NCI-H1930 (cell line): ENCODE results near the gene NDUFA13.
A peak's percentile ranks its signal among the peaks of the same experiment; 100 is the strongest.

Experiments used
- DNase-seq, 2 experiments: peaks; one replicate each; lab custom pipeline; 2025; lab: John Stamatoyannopoulos, UW

Gene NDUFA13

DNA sequence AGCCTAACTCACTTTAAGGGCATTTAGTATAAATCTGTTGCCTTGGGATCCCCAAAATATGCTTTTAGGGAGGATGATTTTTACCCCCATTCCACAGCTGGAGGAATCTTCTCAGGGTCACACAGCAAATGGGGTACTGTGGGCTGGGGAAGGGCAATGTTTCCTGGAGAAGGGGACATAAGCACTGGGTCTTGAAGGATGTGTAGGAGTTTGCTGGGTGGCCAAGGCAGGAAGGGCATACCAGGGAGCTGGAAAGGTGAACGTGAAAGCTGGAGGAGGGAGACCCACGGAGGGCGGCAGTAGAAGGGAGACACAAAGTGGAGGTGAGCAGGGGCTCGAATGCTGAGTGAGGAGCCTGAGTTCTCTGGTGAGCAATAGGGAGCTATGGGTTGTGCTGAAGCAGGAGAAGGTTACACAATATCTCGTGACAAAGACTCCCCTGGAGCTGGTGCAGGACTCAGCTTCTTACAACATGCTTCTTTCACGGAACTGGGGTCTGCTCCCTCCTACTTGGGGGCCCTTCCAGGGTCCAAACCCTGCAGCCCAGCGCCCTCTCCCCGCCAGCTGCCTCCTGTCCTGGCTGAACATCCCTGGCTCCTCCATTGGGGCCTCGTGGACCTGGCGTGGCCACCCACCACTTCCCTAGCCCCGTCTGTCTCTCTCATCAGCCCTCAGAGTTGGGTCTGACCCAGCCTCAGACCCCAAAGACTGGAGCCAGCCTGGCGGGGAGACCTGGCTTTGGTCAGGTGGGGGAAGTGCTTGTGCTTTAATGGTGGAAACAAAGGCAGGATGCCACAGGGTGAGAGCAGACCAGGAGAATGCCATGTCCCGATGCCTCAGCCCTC is 33.1 kb downstream of the NDUFA13 start:
- DNase-seq: no peak

DNA sequence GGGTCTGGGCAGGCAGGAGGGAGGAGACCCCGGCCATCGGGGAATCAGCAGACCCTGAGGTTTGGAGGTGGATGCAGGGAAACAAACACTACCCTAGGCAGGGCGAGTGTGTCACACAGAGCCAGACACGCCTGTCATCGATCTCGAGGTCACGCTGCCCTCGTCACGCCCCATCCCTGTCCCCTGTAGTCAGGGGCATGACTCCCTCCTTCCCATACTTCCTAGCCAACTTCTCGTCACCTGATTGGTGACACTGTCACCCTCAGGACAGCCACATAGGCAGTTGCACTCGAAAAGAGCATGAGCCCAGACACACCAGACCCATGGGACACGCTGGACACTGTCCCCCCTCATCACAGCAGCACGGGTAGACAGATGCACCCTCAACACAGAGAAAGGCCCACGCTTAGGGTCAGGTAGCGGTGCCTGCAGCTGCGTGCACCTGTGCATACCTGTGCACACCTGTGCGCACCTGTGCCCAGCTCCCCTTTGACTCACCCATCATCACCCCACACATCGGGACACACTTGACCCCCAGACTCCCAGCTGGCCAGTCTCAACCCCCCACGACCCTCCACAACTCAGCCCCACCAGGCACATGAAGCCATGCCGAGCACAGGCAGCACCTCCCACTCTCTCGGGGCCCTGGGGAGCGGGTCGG is 33.9 kb downstream of the NDUFA13 start:
- DNase-seq: no peak

DNA sequence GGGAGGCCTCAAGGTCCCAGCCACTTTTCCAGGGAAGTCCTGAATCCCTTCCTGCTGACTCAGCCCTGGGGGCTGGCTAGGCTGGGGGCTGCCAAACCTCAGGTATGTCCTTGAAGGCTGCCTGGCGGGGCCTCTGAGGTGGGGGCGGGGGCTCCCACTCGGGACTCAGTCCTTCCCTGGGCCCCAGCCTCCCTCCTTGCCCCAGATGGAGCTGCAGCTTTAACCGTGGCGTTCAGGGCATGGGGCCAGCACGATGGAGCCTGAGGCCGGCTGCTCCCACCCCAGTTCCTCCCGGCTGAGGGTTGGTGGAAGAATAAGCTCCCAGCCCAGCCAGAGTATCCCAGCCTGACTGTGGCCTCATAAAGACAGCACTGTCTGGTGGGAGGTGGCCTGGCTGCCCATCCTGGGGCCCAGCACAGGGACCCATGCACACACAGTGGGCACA is 34.5 kb downstream of the NDUFA13 start:
- no peak for DNase-seq

DNA sequence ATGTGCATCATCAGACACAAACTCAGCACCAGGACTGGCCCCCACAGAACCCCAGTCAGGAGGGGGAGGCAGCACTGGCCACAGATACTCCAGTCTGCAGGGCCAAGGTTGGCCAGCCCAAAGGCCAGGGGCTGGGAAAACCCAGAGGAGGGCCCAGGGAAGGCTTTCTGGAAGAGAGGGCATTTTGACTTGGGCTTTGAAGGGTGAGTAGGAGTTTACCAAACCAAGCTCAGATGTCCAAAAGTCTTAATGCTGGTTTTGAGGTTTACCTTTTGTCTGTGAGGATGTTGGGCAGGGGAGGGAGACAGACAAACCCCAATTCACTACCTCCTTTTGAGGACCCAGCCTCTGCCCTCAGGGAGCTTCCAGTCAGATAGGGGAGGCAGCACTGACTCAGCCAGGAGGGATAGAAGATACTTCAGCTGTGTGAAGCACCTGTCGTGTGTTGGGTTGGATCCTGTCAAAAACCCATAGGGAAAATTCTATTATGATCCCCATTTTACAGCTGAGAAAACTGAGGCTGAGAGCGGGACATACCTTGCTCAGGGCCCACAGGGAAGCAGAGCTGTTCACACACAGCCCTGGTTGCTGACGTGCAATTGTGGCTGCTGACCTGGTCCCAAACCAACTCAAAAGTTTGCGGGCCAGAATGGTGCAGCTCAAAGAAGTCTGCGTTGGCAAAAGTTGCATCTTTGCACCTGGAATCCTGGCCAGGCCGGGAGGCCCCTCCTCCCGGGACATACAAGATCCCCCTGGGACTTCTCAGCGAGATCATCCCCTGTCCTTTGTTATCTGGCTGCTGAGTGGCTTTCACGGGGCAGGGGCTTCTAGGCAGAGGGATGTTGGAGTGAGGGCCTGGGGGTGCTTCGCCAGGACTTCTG is 35.2 kb downstream of the NDUFA13 start:
- DNase-seq: no peak

DNA sequence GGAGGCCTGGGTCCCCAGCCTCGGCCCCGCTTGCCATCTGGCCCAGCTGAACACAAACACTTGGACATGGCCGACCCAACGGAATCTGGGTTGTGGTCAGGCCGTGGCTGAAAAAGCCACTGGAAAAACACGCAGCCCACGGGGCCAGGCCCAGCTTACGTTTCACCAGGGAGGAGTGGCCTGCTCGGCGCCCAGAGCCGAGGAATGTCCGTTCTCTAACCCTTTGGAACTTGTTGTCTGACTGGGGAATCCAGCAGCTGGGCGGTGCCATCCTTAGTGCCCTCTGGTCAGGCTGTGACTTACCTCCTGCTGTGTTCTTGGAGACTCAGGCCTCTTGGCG is 35.8 kb downstream of the NDUFA13 start:
- no peak for DNase-seq

DNA sequence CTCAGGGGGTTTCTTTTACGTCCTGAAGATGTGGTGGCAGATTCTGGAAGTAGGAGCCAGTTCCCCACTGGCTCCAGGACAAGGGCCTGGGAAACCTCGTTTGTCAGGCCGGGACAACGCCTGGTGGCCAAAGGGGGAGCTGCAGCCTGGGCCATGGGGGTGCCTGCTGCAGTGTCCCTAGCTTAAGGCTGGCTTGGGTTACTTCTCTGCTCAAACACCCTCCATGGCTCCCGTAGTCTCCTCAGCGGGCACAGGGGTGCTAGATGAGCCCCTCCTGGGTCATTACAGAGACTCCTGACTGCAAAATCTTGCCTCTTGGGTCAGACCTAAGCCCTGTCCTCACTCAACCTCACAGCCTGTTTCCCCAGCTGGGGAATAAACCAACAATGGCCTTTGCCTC is 36.8 kb downstream of the NDUFA13 start:
- no peak for DNase-seq

DNA sequence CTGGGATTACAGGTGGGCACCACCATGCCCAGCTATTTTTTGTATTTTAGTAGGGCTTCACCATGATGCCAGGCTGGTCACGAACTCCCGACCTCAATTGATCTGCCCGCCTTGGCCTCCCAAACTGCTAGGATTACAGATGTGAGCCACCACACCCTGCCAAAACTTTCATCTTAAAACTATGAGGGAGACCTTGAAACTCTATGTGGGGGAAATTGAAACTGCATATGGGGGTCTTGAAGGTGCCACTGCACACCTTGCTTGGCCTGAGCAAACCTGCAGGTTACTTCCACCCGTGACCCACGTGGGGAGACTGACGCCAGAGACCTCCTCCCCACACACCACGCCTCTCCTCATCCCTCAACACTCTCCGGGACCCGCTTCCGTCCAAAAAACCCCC is 37.6 kb downstream of the NDUFA13 start:
- no peak for DNase-seq

DNA sequence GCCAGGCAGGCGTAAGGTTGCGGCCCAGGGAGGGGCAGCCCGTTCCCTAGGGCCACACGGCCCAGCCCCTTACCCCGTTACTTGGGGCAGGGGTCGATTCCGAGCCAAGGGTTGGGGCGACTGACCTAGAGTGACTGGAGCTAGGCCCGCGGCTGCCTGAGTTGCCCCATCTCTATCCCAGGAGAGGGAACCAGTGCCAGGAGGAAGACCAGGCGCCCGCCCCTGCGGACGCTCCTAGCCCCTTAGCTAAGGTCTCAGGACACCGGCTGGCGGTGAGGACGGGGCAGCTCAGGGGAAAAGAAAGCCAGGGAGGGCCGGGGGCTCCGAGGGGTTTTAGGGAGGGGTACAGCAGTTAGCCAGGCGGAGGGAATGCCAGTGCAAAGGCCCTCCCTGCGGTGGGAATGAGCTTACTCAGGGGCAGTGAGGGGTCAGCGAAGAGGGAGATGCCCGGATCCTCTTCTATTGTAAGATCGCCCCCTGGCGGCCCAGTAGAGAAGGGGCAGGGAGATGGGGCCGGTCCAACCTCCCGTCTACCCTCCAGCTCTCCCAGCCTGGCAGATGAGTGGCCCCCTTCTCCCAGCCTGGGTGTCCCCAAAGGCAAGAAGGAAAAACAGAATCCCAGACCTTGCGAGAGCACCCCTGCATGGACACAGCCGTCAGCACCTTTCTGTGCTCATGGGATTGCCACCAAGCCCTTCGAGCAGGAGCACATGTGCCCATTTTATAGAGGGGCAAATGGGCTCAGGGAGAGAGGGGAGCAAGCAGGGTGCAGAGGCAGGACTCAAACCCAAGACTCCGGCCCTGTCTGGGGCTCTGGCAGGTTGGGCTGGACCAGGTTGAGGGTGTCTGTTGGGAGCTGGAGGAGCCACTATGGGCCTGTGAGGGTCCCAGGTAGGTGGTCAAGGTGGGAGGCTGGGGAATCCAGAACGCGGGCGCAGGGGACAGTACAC is 38.3 kb downstream of the NDUFA13 start:
- peak in 1 of 2 experiments; percentile 20 for DNase-seq

DNA sequence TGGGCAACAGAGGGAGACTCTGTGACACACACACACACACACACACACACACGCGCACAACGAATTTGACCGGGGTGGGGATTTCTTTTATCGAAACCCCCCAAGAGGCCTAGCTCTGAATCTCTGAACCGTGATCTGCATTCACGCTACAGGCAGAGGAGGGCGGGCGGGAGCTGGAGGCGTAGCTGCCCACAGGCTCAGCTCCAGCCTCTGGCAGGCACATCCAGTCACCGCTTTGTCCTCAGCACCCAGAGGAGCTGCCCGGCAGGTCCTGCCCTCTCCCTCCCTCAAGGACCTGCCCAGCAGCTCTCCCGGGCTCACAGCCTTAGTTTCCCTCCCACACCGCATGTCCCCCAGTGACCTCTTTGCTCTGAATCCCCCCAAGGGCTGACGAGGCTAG is 42.0 kb downstream of the NDUFA13 start:
- no peak for DNase-seq

DNA sequence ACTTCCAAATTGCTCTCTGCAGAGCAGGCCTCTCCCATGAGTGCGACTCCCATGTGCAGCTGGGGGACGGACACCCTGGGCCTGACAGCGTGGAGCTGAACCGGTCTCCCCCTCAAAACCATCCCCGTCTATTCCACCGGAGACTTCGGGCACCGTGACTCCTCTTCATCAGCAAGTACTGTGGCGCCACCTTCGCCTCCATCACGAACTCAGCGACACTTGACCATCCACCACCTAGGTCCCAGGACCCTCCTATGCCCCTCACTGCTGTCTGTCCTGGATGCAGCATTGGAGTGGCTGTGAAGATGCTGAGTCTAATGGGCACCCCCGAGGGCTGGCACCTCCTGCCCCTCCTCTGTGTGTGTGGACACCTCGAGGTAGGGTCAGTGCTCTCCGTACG is 42.6 kb downstream of the NDUFA13 start:
- no peak for DNase-seq

DNA sequence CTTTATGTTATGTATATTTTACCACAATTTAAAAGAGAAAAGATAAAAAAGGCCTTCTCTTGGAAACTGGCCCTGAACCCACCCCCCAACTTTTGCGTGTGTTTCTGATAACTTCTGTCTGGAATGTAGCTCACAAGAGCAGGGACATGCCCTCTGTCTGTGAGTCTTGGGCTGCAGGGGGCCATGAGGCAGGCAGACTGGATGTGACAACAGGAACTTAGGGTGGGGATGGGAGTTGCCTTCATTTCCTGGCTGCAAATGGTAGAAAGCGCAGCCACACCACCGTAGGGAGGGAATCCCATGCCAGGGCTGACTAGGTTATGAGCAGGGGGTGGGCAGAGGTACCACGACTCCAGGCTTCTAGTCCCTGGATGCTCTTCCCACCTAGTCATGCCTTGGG is 43.9 kb downstream of the NDUFA13 start:
- DNase-seq: no peak

DNA sequence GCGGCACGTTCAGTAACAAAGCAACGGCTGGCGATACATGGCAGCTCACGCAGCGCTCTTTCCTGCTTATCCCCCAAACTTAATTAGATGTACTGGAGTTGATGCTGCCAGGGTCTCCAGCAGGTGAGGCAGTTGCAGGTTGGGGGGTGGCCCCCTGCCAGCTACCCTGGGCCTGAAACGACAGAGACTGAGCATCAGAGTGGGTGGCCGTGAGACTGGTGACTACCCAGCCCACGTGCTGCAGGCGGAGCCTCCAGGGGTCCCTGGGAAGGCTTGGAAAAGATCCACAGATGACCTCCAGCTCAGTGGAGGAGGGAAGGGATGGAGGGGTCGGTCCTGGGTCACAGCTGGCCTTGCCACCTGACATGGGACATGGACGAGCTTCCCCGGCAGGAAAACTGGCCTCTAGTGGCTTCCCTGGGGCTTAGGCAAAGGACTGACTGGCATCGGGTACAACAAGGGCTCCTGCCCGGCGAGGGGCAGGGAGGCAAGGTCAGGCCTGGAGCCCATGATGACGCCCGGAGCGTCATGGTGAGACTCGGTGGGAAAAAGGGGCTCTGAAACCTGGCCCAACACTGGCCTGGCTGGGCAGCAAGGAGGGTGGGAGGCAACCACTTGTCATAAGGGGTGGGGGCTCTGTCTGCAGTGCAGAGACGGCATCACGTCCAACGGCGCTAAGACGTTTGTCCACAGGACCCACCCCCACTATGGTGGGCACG is 46.1 kb downstream of the NDUFA13 start:
- no peak for DNase-seq

DNA sequence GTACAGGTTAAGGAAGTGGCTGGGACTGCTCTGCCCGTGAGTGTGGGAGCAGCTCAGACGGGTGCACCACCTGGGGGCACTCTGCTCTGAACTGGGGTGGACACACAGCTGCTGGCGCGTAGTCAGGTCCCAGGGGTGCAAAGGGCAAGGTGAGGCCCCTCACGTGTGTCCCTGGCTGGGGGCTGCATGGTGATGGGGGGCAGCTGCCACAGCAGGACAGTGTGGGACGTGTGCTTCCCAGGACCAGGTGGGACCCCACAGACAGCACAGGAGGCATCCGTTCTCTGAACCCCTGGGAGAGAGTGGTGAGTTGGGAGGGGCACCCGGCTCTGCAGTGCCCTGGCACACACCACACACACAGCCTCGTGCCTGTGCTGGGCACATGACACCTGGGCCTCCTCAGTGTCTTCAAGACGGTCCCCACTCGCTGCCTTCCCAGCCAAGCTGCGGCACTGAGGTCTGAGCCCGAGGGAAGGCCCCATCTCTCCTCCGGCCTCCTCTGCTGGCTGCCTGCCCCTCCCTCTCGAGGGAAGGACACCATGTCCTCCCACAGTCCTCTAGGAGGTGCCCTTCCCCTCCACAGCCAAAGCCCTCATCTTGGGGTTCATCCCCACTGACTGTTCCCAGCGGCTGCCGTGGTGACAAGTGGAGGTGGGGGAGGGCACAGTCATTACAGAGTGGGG is 46.8 kb downstream of the NDUFA13 start:
- no peak for DNase-seq

DNA sequence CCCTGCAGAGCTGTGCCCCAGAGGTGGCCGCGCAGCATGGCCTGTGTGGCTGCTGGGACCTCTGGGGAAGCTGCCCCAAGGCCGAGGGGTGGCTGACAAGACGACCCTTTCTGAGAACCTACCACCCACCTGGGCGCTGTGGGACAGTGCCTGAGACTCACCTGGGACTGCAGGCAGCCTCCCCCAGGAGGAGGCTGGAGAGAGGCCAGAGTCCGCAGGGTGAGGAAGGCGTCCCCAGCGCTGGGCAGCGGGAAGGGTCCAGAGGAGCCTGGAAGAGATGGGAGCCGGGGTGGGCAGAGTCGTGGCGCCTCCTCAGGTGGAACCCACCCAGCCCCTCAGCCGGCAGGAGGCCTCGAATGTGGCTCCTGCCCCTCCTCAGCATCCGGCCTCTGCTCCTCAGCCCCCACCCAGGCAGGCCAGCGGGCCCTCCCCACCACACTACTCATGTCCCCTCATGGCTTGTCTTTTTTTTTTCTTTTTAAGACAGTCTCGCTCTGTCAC is 47.4 kb downstream of the NDUFA13 start:
- no peak for DNase-seq

DNA sequence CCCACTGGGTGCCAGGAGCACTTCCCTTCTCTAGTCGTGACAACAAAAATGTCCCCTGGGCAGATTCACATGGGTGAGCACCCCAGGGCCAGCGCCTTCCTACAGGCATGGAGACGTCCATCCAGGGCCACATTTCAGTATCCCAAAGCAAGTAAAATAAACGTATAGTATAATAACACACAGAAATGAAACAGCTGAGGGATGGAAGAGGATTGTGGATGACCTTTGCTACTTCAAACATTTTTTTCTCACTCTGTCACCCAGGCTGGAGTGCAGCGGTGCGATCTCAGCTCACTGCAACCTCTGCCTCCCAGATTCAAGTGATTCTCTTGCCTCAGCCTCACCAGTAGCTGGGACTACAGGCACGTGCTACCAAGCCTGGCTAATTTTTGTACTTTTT is 50.3 kb downstream of the NDUFA13 start:
- no peak for DNase-seq

DNA sequence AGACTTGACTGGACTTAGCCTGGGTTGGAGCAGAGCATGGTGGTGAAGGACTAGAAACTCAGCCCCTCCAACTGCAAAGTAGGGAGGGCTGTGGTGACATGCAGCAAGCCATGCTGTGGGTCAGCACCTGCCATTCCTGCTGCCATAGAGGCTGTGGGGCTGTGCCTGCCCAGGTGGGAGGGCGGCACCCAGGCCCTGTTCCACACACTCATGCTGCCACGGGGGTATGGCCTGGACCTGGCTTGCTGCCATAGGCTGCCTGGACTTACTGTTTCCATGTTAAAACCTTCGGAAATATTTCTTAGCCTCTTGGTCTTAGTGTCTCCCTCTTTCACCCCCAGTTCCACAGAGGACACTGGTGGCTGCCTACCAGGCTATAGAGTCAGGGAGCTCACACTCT is 51.4 kb downstream of the NDUFA13 start:
- DNase-seq: no peak

DNA sequence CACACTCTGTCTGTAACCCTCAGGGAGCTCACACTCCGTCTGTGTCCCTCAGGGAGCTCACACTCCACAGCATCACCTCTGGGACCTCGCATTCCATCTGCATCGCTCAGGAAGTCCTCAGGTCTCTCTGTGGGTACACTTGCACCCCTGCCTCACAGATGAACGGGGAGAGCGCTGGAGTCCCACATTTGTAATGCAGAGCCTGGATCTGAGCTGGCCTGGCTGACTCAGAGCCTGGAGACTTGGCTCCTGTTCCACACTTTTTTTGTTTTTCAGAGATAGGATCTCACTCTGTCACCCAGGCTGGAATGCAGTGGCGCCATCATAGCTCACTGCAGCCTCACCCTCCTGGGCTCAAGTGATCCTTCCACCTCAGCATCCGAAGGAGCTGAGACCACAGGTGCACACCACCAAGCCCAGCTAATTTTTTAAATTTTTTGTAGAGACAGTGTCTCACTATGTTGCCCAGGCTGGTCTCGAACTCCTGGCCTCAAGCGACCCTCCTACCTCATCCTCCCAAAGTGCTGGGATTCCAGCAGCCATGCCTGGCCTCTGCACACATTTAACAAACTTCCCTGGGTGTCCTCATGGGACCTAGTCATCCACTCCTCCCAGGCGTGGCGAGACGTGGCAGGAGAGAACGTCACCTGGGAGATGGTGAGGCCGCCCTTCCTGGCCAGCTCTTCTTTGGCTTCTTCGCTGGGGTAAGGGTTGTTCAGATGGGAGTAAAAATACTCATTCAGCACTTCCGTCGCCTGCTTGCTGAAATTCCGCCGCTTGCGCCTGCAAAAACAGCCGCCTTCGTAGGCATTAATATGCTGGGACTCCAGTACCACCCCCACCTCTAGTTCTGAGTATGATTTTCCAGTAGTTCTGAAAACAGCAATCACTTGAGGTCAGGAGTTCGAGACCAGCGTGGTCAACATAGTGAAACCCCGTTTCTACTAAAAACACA is 53.1 kb downstream of the NDUFA13 start:
- no peak for DNase-seq

DNA sequence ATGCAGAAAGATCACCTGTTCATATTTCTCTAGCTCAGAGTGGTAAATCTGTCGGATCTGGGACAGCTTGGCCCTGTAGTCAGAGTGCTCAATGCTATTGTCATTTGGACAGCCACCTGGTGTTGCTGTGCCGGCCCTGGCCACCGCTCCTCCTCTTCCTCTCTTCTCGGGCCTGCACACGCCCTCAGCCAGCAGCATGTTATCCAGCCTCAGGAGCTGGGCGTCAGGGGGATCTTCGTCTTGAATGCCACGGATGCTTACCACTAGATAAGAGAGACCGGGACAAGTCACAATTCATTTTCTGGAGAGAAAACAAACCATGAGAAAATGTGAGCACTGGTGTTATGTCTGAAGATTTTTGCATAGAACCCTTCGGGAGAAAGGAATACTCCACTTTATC is 54.5 kb downstream of the NDUFA13 start:
- no peak for DNase-seq
